Caco-2 (cell line): Measurements from ENCODE around the gene PTH1R. TPM values are rescaled to one million over a fixed set of nuclear protein-coding genes. Genes with fewer than 3 reads are reported as not detected.

ENCODE experiments used
- BruUV-seq: library from RNA; stranded (reverse); fragments of 400-500 nt; replicated peaks from 2 replicates; lab custom pipeline; 2021; lab: Mats Ljungman, UMichigan
- CTCF ChIA-PET: fragments of 300-600 bp; sonication (Branson Sonifier 250); formaldehyde crosslinking; loops from one replicate; lab custom pipeline; 2022; ENCODE audit warnings: antibody characterized with exemption; lab: Charles Lee
- POLR2A ChIA-PET: fragments of 300-600 bp; sonication (Branson Sonifier 250); formaldehyde crosslinking; loops from one replicate; lab custom pipeline; 2022; ENCODE audit warnings: antibody characterized with exemption; lab: Charles Lee
- DNase-seq, 2 experiments: peaks; one replicate each; pipeline versions ENCODE4 v3.0.0 to v3.0.0-alpha.2; 2020 to 2022
- H3K27me3 ChIP-seq: replicated peaks from 2 replicates; pipeline ENCODE4 v1.6.0; 2011; ENCODE audit warnings: low read length; ENCODE audit not compliant: control insufficient read depth, insufficient read depth
- H3K36me3 ChIP-seq: 2 replicates; pipeline ENCODE4 v1.5.1; 2011; ENCODE audit warnings: low read length; ENCODE audit not compliant: control insufficient read depth, insufficient read depth
- H3K4me1 ChIP-seq: fragments of 250-450 bp; sonication (Bioruptor Pico); 2 replicates; pipeline ENCODE4 v1.5.1; 2020; ENCODE audit warnings: mild to moderate bottlenecking
- H3K4me3 ChIP-seq: 2 replicates; pipeline ENCODE4 v1.5.1; 2011; ENCODE audit warnings: low read depth, mild to moderate bottlenecking, control low read depth, low read length
- H3K9me3 ChIP-seq: fragments of 250-450 bp; sonication (Bioruptor Pico); 2 replicates; pipeline ENCODE4 v1.5.1; 2020; ENCODE audit warnings: mild to moderate bottlenecking, moderate library complexity
- H3K27ac Mint-ChIP-seq: one replicate; pipeline ENCODE4 v1.8.0; 2022; ENCODE audit warnings: mixed read lengths; ENCODE audit not compliant: unreplicated experiment
- H3K27me3 Mint-ChIP-seq: one replicate; pipeline ENCODE4 v1.8.0; 2022; ENCODE audit warnings: mixed read lengths; ENCODE audit not compliant: insufficient read depth, unreplicated experiment
- H3K36me3 Mint-ChIP-seq: one replicate; pipeline ENCODE4 v1.8.0; 2022; ENCODE audit warnings: mild to moderate bottlenecking, mixed read lengths; ENCODE audit not compliant: insufficient read depth, unreplicated experiment
- H3K4me1 Mint-ChIP-seq: one replicate; pipeline ENCODE4 v1.8.0; 2022; ENCODE audit warnings: low read depth, mixed read lengths; ENCODE audit not compliant: unreplicated experiment
- H3K4me3 Mint-ChIP-seq: one replicate; pipeline ENCODE4 v1.8.0; 2022; ENCODE audit warnings: mild to moderate bottlenecking, moderate library complexity, mixed read lengths; ENCODE audit not compliant: unreplicated experiment
- H3K9me3 Mint-ChIP-seq: one replicate; pipeline ENCODE4 v1.8.0; 2022; ENCODE audit warnings: mixed read lengths; ENCODE audit not compliant: unreplicated experiment
- intact Hi-C: fragments of 100-400 bp; cut with micrococcal nuclease; formaldehyde crosslinking; loops from one replicate; pipeline ENCODE4 v1.10.0; 2022; ENCODE audit not compliant: unreplicated experiment
- total RNA-seq: library from RNA; stranded (reverse); gene quantifications from 2 replicates; pipeline ENCODE4 v1.2.3, GENCODE V29; 2022
- TF ChIP-seq, protein P1 (sequence below), 2 experiments: fragments of 200-600 bp in 1 of 2; IDR thresholded peaks; 1 replicate in 1 of 2; 2 replicates in 1 of 2; pipeline versions ENCODE4 v1.5.1 to v1.8.0; 2011 to 2022; ENCODE audit warnings: antibody characterized with exemption in 1 of 2, control low read depth in 1 of 2, inconsistent platforms in 1 of 2, low read depth in 1 of 2, low read length in 1 of 2, mild to moderate bottlenecking in 1 of 2, moderate library complexity in 1 of 2; ENCODE audit not compliant: insufficient read depth in 1 of 2, severe bottlenecking in 1 of 2, unreplicated experiment in 1 of 2

PTH1R gene
- total RNA-seq, 1 experiment from 2014 or later = 5.1 TPM

GRCh38 chr3:46860810-46861604 is 16.5 kb upstream of the PTH1R start:
- peaks cover 30% of the 10 kb centered on the region for H3K4me1 ChIP-seq
- DNase-seq = peak in 1 of 2 experiments; percentile 19
- ChIA-PET POLR2A (no interaction called here), CTCF (no interaction called here)
- TF ChIP-seq, protein P1, sequence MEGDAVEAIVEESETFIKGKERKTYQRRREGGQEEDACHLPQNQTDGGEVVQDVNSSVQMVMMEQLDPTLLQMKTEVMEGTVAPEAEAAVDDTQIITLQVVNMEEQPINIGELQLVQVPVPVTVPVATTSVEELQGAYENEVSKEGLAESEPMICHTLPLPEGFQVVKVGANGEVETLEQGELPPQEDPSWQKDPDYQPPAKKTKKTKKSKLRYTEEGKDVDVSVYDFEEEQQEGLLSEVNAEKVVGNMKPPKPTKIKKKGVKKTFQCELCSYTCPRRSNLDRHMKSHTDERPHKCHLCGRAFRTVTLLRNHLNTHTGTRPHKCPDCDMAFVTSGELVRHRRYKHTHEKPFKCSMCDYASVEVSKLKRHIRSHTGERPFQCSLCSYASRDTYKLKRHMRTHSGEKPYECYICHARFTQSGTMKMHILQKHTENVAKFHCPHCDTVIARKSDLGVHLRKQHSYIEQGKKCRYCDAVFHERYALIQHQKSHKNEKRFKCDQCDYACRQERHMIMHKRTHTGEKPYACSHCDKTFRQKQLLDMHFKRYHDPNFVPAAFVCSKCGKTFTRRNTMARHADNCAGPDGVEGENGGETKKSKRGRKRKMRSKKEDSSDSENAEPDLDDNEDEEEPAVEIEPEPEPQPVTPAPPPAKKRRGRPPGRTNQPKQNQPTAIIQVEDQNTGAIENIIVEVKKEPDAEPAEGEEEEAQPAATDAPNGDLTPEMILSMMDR (IDR thresholded peaks at IDR 0.05; ENCODE audit: insufficient read depth in 1 of 2, low read depth in 1 of 2, low read length in 1 of 2, severe bottlenecking in 1 of 2, unreplicated experiment in 1 of 2) = no peak
- BruUV-seq = no TSS peak
- H3K27me3 ChIP-seq = no peaks in the 10 kb centered on the region
- Mint-ChIP-seq H3K27me3 (no peaks in the 10 kb centered on the region), H3K36me3 (peaks cover 5% of the 10 kb centered on the region), H3K9me3 (no peaks in the 10 kb centered on the region), H3K4me3 (no peak overlapping the region), H3K27ac (no peak overlapping the region), H3K4me1 (peaks cover 22% of the 10 kb centered on the region)
- no peaks in the 10 kb centered on the region for H3K9me3 ChIP-seq
- no peak overlapping the region for H3K4me3 ChIP-seq
- intact Hi-C loops = loop anchor here (2.0 kb wide), 1 partner anchor 156 kb away; no protein-coding TSS in a partner anchor
- no peaks in the 10 kb centered on the region for H3K36me3 ChIP-seq

DNA sequence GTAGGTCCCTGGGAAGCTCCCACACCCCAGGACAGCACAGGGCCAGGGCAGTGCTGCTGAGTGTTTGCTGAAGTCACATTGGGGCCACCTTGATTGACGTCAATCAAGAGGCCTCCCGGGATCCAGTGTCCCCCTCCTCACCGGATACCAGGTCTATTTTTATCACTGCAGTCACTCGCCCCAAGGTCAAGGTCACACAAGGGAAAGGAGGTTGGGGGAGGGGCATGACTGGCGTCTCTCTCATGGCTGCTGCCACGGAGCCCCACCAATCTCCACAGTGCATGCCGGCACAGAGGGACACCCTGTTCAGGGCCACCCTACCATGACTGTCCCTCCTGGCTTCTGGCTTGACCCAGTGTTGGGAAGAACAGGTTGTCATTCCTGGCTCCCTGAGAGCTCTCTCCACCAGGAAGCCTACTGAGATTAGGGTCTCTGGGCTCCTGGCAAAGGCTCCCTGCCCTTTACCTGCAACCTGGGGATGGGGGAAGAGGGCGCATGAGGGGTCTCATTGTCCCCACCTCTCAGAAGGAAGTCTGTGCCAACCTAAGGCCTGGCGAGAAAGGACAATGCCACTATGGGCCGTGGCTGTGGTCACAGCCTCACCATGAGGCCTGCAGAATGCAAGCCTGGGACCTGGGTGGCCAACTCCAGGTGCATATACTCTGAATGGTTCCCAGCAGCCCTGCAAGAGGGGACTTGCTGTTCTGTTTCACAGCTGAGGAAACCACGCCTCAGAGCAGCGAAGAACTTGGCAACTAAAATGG is 15.7 kb upstream of the PTH1R start:
- Mint-ChIP-seq H3K27ac (no peak overlapping the region), H3K9me3 (no peaks in the 10 kb centered on the region), H3K36me3 (peaks cover 5% of the 10 kb centered on the region), H3K27me3 (no peaks in the 10 kb centered on the region), H3K4me3 (no peak overlapping the region), H3K4me1 (peaks cover 22% of the 10 kb centered on the region)
- intact Hi-C loops = loop anchor here (2.0 kb wide), 2 partner anchors 13 to 157 kb away; no protein-coding TSS in a partner anchor
- no peaks in the 10 kb centered on the region for H3K9me3 ChIP-seq
- H3K36me3 ChIP-seq = no peaks in the 10 kb centered on the region
- peak in 1 of 2 experiments; percentile 28 for DNase-seq
- no peak overlapping the region for H3K4me3 ChIP-seq
- no peaks in the 10 kb centered on the region for H3K27me3 ChIP-seq
- TF ChIP-seq, protein P1 (IDR thresholded peaks at IDR 0.05; ENCODE audit: insufficient read depth in 1 of 2, low read depth in 1 of 2, low read length in 1 of 2, severe bottlenecking in 1 of 2, unreplicated experiment in 1 of 2) = no peak
- no TSS peak for BruUV-seq
- ChIA-PET CTCF (interaction anchor here (1.3 kb wide), 1 partner anchor 48 kb away, joined by 3 read pairs; no protein-coding TSS in a partner anchor), POLR2A (no interaction called here)
- H3K4me1 ChIP-seq = peaks cover 30% of the 10 kb centered on the region

DNA sequence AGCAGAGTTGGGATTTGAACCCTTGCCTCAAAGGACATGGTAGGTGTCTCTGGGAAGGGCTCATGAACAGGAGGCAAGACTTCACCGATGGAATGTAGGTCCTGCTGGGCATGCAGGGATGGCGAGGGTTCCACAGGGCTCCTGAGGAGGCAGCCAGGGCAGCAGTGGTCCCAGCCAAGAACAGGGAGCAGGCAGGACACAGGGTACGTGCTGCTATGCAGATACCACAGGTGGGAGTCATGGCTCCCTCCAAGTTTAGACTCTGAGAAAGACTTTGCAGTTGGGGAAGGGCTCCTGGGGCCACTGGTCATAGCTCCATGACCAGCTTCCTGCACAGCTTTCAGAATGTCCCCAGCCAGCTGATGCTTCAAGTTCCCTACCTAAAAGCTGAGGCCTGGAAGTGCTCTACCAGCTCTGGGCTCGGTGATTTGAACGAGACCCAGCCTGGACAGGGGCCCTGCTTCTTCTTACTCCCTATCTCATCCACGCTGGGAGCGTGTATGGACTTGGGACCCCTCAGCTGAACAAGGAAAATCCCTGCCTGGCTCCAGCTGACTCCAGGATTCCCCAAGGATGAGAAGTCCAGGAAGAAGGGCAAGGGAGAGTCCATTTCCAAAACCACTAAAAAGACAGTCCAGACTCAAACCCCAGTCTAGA is 15.0 kb upstream of the PTH1R start:
- no peak overlapping the region; the same call in 1 of the 2 replicates for H3K4me3 ChIP-seq
- H3K36me3 Mint-ChIP-seq = peaks cover 5% of the 10 kb centered on the region
- no TSS peak for BruUV-seq
- no peaks in the 10 kb centered on the region for H3K9me3 Mint-ChIP-seq
- no peak overlapping the region for H3K4me3 Mint-ChIP-seq
- ChIA-PET CTCF (interaction anchor here (0.9 to 1.3 kb wide), 2 partner anchors 42 to 47 kb away, joined by 3 read pairs; no protein-coding TSS in a partner anchor), POLR2A (no interaction called here)
- intact Hi-C loops = loop anchor here (2.0 kb wide), 1 partner anchor 14 kb away; no protein-coding TSS in a partner anchor
- H3K27ac Mint-ChIP-seq = no peak overlapping the region
- H3K4me1 Mint-ChIP-seq = peaks cover 22% of the 10 kb centered on the region
- peak in 1 of 2 experiments; percentile 30 for DNase-seq
- TF ChIP-seq, protein P1 (IDR thresholded peaks at IDR 0.05; ENCODE audit: insufficient read depth in 1 of 2, low read depth in 1 of 2, low read length in 1 of 2, severe bottlenecking in 1 of 2, unreplicated experiment in 1 of 2) = no peak
- H3K9me3 ChIP-seq = no peaks in the 10 kb centered on the region
- H3K36me3 ChIP-seq = no peaks in the 10 kb centered on the region
- H3K27me3 Mint-ChIP-seq = no peaks in the 10 kb centered on the region
- no peaks in the 10 kb centered on the region for H3K27me3 ChIP-seq
- peaks cover 33% of the 10 kb centered on the region for H3K4me1 ChIP-seq
